ENCODE measurements around the gene GET3. TPM values are rescaled to one million over a fixed set of nuclear protein-coding genes. Genes with fewer than 3 reads are reported as not detected.
A peak's percentile ranks its signal among the peaks of the same experiment; 100 is the strongest.

Gene GET3
- total and polyA plus RNA-seq, 2 of the 13 experiments (the other 11 are each of a cell fraction or from before 2014, with no cell fraction given) = 57.7 to 59.4 TPM

DNA sequence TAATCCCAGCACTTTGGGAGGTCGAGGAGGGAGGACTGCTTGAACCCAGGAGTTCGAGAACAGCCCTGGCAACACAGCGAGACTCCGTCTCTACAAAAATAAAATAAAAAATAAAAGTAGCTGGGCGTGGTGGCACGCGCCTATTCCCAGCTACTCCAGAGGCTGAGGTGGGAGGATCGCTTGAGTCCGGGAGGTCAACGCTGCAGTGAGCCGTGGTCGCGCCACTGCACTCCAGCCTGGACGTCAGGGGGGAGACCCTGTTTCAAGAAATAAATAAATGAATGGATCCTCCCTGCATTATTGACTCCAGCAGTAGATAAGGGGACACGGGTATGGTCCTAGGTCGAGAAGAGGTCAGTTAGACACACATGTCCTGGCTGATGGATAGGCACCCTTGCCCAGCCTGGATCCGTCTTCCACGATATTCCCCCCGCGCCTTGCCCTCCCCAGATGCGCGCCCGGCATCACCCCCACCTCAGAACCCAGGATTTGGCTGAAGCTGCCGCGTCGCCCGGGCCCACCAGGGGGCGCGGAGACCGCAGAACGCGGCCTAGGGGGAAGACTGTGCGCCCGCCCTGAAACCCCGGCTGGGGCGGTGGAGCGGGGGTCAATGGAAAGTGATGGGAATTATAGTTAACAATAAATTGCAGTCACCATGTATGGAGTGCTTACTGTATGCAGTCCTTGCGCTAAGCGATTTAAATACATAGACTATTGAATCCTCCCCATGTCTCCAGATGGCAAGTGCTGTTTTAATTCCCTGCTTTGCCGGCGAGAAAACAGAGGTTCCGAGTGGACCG lies 40.1 kb downstream of the GET3 start (continued):
- TF ChIP-seq ASH2L (IDR thresholded peaks at IDR 0.05; ENCODE audit: insufficient read length, low read depth, low read length) (no peak), ZNF547 (CRISPR knock-in tag; IDR thresholded peaks at IDR 0.05) (no peak), KMT2A (CRISPR knock-in tag; IDR thresholded peaks at IDR 0.05) (0 out of 2 replicates have a peak, but pooled peaks have one; percentile 27), MIER2 (CRISPR knock-in tag; IDR thresholded peaks at IDR 0.05) (no peak), GPN1 (CRISPR knock-in tag; IDR thresholded peaks at IDR 0.05; ENCODE audit: borderline replicate concordance) (no peak), SMARCC2 (IDR thresholded peaks at IDR 0.05) (no peak), SUZ12 (IDR thresholded peaks at IDR 0.05; ENCODE audit: low read depth, low read length) (no peak), KAT8 (CRISPR knock-in tag; IDR thresholded peaks at IDR 0.05) (peak; percentile 29; the same call in 1 of the 2 replicates), KLF15 (CRISPR knock-in tag; IDR thresholded peaks at IDR 0.05; ENCODE audit: borderline replicate concordance) (no peak), KDM3A (CRISPR knock-in tag; IDR thresholded peaks at IDR 0.05; ENCODE audit: low read depth) (no peak), ZZZ3 (CRISPR knock-in tag; IDR thresholded peaks at IDR 0.05; ENCODE audit: borderline replicate concordance) (no peak), SMAD3 (CRISPR knock-in tag; IDR thresholded peaks at IDR 0.05) (no peak), ZNF841 (CRISPR knock-in tag; IDR thresholded peaks at IDR 0.05; ENCODE audit: borderline replicate concordance) (no peak), ATF1 (CRISPR knock-in tag; IDR thresholded peaks at IDR 0.05) (0 out of 2 replicates have a peak, but pooled peaks have one; percentile 23), ZNF713 (CRISPR knock-in tag; IDR thresholded peaks at IDR 0.05) (no peak), ZBTB7B (CRISPR knock-in tag; IDR thresholded peaks at IDR 0.05) (peak; percentile 59), PHF21A (CRISPR knock-in tag; IDR thresholded peaks at IDR 0.05) (no peak), TBL1XR1 (IDR thresholded peaks at IDR 0.05; ENCODE audit: borderline replicate concordance, low read length, partially characterized antibody) (no peak)
- TF ChIP-seq, protein P1, sequence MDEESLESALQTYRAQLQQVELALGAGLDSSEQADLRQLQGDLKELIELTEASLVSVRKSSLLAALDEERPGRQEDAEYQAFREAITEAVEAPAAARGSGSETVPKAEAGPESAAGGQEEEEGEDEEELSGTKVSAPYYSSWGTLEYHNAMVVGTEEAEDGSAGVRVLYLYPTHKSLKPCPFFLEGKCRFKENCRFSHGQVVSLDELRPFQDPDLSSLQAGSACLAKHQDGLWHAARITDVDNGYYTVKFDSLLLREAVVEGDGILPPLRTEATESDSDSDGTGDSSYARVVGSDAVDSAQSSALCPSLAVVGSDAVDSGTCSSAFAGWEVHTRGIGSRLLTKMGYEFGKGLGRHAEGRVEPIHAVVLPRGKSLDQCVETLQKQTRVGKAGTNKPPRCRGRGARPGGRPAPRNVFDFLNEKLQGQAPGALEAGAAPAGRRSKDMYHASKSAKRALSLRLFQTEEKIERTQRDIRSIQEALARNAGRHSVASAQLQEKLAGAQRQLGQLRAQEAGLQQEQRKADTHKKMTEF (CRISPR knock-in tag; IDR thresholded peaks at IDR 0.05) = peak; percentile 43
- TF ChIP-seq, protein P2, sequence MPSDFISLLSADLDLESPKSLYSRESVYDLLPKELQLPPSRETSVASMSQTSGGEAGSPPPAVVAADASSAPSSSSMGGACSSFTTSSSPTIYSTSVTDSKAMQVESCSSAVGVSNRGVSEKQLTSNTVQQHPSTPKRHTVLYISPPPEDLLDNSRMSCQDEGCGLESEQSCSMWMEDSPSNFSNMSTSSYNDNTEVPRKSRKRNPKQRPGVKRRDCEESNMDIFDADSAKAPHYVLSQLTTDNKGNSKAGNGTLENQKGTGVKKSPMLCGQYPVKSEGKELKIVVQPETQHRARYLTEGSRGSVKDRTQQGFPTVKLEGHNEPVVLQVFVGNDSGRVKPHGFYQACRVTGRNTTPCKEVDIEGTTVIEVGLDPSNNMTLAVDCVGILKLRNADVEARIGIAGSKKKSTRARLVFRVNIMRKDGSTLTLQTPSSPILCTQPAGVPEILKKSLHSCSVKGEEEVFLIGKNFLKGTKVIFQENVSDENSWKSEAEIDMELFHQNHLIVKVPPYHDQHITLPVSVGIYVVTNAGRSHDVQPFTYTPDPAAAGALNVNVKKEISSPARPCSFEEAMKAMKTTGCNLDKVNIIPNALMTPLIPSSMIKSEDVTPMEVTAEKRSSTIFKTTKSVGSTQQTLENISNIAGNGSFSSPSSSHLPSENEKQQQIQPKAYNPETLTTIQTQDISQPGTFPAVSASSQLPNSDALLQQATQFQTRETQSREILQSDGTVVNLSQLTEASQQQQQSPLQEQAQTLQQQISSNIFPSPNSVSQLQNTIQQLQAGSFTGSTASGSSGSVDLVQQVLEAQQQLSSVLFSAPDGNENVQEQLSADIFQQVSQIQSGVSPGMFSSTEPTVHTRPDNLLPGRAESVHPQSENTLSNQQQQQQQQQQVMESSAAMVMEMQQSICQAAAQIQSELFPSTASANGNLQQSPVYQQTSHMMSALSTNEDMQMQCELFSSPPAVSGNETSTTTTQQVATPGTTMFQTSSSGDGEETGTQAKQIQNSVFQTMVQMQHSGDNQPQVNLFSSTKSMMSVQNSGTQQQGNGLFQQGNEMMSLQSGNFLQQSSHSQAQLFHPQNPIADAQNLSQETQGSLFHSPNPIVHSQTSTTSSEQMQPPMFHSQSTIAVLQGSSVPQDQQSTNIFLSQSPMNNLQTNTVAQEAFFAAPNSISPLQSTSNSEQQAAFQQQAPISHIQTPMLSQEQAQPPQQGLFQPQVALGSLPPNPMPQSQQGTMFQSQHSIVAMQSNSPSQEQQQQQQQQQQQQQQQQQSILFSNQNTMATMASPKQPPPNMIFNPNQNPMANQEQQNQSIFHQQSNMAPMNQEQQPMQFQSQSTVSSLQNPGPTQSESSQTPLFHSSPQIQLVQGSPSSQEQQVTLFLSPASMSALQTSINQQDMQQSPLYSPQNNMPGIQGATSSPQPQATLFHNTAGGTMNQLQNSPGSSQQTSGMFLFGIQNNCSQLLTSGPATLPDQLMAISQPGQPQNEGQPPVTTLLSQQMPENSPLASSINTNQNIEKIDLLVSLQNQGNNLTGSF (CRISPR knock-in tag; IDR thresholded peaks at IDR 0.05) = no peak
- TF ChIP-seq, protein P3, sequence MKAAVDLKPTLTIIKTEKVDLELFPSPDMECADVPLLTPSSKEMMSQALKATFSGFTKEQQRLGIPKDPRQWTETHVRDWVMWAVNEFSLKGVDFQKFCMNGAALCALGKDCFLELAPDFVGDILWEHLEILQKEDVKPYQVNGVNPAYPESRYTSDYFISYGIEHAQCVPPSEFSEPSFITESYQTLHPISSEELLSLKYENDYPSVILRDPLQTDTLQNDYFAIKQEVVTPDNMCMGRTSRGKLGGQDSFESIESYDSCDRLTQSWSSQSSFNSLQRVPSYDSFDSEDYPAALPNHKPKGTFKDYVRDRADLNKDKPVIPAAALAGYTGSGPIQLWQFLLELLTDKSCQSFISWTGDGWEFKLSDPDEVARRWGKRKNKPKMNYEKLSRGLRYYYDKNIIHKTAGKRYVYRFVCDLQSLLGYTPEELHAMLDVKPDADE (CRISPR knock-in tag; IDR thresholded peaks at IDR 0.05) = no peak
- TF ChIP-seq, protein P4, sequence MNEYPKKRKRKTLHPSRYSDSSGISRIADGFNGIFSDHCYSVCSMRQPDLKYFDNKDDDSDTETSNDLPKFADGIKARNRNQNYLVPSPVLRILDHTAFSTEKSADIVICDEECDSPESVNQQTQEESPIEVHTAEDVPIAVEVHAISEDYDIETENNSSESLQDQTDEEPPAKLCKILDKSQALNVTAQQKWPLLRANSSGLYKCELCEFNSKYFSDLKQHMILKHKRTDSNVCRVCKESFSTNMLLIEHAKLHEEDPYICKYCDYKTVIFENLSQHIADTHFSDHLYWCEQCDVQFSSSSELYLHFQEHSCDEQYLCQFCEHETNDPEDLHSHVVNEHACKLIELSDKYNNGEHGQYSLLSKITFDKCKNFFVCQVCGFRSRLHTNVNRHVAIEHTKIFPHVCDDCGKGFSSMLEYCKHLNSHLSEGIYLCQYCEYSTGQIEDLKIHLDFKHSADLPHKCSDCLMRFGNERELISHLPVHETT (CRISPR knock-in tag; conservative IDR thresholded peaks at IDR 0.05) = no peak

Measured in HepG2 (cell line).